GM20000 (cell line): ENCODE results near the gene ANKS1B.
"Not testable (repeated sequence)": the region's sequence is repeated elsewhere in the genome, so short reads cannot be mapped to it uniquely, and the experiment has no call there.

Experiments
- DNase-seq: peaks from one replicate; pipeline ENCODE4 v3.0.0; 2012; ENCODE audit warnings: low spot score
- TF ChIP-seq, protein P1 (sequence below): IDR thresholded peaks from 2 replicates; pipeline ENCODE4 v1.5.1; 2012; ENCODE audit warnings: mild to moderate bottlenecking, control low read depth; ENCODE audit errors: extremely low read depth, missing control alignments

The ANKS1B gene

DNA sequence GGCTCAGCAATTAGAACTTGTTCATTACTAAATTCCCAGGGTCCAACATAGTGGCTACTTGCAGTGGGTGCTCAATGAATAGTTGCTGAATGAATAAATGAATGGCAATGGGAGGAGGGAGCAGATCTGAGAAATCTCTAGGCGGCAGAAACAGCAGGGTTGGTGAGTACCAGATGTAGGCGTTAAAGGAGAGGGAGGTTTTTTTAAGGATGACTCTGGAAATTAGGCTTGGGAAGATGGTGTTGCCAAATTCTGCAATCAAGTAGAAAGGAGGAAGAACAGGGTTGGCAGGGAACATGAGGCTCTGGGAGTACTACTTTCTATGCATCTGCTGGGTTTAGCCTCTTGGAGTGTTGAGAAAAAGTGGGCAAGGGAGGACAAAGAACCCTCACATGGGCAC, 1132.6 kb downstream of the ANKS1B start:
- TF ChIP-seq, protein P1, sequence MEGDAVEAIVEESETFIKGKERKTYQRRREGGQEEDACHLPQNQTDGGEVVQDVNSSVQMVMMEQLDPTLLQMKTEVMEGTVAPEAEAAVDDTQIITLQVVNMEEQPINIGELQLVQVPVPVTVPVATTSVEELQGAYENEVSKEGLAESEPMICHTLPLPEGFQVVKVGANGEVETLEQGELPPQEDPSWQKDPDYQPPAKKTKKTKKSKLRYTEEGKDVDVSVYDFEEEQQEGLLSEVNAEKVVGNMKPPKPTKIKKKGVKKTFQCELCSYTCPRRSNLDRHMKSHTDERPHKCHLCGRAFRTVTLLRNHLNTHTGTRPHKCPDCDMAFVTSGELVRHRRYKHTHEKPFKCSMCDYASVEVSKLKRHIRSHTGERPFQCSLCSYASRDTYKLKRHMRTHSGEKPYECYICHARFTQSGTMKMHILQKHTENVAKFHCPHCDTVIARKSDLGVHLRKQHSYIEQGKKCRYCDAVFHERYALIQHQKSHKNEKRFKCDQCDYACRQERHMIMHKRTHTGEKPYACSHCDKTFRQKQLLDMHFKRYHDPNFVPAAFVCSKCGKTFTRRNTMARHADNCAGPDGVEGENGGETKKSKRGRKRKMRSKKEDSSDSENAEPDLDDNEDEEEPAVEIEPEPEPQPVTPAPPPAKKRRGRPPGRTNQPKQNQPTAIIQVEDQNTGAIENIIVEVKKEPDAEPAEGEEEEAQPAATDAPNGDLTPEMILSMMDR = no peak
- no peak for DNase-seq

DNA sequence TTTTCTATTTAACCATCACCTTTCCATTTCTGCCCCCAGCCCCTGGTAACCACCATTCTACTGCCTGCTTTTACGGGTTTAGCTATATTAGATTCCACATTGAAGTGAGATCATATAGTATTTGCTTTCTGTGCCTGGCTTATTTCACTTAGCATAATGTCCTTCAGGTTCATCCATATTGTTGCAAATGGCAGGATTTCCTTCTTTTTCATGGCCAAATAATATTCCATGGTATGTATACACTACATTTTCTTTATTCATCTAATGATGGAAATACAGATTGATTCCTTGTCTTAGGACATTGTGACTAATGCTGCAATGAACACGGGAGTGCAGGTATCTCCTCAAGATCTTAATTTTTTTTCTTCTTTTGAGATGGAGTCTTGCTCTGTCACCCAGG, 1137.5 kb downstream of the ANKS1B start:
- no peak for DNase-seq
- TF ChIP-seq, protein P1 = no peak

DNA sequence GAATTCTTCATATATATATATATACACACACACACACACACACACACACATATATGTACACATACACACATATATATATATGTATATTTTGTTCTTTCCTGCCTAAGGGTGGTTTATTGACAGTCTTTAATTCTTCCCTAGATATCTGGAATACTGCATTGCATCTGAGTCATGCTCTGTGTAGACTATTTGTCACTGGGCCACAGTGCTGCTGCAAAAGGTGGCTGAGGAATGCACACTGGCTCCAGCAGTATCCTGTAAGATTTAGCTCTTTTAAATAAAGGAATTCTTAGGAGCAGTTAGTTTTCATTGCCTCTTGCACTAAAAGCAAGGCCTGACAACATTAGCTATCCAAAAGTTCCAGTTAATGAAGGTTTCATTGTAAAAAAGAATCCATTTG, 1138.8 kb downstream of the ANKS1B start:
- no peak for DNase-seq
- TF ChIP-seq, protein P1 = no peak

DNA sequence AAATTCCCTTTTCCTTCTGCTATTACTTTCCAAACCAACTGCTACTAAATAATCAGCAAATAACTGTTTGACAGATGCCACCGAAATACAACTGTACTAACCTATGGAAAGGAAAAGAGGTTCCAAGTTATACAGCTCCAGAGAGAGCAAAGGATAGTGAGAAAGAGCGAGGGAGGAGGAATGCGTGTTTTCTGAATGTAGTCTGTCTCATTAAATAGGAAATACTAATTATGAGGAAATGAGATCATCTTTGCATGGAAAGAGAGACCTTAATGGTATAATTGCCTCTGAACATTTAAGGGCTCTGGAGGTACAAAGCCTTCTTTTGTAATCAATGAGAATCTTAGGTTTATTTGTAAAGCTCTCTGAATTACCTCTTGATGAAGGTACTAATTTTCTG, 1144.4 kb downstream of the ANKS1B start:
- TF ChIP-seq, protein P1 = no peak
- DNase-seq = no peak

DNA sequence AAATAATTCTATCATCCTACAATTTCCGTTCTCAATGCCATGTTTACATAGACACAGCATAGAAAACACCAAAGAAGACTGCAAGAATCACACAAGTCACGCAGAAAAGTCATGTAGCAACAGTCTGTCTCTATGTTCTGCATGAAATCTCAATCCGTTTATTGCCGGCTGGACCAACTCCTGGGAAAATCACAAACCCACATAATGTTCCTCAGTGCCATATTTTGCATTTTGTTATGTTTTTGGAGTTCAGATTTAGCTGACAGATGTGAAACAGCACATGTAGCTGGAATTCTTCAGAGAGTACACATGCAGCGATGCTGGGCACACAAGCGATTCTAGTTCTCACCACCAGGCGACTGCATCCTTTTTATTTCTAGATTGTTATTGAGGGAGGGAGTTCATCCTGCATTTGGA, 1146.5 kb downstream of the ANKS1B start:
- DNase-seq = no peak
- TF ChIP-seq, protein P1 = no peak

DNA sequence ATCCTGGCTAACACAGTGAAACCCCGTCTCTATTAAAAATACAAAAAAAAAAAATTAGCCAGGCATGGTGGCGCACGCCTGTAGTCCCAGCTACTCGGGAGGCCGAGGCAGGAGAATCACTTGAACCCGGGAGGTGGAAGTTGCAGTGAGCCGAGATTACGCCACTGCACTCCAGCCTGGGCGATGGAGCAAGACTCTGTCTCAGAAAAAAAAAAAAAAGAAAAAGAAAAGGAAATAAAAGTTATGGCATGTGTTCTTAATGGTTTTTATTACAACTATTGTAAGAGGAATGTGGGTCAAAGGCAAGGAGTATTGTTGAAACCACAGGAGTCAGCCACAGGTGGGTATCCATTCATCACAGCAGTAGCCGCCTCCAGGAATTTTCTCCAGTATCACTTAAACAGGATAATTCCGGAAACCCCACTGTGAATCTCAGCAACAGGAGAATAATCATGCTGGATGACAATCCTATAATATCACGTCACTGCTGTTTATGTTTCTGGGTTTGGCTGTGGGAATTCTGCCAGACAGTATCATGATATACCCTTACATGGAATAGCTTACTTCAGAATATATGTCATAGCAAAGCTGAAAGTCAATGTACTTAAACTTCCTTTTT, 1147.5 kb downstream of the ANKS1B start:
- not testable (repeated sequence) for DNase-seq

DNA sequence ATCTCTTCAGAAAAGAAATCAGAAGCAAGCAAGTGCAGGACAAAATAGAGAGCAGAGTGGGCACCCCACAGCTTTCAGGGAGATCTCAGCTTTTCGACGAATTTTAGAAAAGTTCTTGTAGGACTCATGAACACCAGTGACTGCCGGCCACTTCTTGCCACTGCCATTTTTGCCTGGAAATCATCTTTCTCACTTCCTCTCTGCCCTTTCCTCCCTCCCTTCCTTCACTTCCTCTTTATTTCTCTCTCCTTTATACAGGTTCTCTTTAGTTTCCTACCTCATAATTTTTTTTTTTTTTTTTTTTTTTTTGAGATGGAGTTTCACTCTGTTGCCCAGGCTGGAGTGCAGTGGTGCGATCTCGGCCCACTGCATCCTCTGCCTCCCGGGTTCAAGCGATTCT, 1154.1 kb downstream of the ANKS1B start:
- DNase-seq = no peak
- TF ChIP-seq, protein P1 = no peak

DNA sequence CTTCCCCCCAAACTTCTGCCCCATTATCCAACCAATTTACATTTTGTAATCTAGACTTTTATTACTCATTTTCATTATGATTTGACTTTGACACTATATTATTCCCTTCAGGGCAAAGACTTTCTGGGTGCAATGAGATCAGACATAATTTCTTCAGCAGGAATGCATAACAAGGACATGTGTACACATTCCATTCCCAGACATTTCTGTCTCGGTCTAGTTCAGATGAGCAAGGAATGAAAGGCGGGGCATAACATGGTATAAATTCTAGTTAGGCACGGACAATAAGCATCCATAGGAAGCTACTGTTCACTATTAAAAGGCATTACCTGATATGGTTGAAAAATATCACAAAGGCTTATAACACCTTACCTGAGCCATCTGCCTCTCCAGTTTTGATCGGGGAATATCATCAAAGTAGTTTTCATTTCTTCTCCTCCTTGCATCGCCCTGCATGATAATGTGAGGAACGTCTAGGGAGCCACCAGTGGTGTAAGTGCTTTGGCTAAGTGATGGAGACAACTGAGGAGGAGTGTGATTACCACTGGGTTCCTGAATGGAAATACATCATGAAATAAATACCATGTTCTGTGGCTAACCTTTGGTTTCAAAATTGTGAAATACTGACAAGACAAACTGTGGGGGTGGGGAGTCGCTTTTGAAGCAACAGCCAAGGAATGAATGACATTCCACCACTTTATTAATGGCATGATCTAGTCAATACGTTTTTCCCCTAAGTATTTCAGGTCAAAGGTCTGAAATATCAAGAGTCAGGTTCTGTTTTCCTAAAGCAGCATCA, 1155.7 kb downstream of the ANKS1B start:
- TF ChIP-seq, protein P1 = no peak
- DNase-seq = no peak
